ENCODE measurements around the gene SHANK1.

- no peak for TF ChIP-seq CTCF (conservative IDR thresholded peaks at IDR 0.05; ENCODE audit: low read length)
- no peak for TF ChIP-seq EZH2phosphoT487 (IDR thresholded peaks at IDR 0.05; ENCODE audit: borderline replicate concordance, low read depth, low read length)
Measured at GRCh38 chr19:50667759-50668231, 51.8 kb downstream of the SHANK1 start.

Measured in OCI-LY7 (cell line).